ENCODE measurements around the gene WDR72.

DNA sequence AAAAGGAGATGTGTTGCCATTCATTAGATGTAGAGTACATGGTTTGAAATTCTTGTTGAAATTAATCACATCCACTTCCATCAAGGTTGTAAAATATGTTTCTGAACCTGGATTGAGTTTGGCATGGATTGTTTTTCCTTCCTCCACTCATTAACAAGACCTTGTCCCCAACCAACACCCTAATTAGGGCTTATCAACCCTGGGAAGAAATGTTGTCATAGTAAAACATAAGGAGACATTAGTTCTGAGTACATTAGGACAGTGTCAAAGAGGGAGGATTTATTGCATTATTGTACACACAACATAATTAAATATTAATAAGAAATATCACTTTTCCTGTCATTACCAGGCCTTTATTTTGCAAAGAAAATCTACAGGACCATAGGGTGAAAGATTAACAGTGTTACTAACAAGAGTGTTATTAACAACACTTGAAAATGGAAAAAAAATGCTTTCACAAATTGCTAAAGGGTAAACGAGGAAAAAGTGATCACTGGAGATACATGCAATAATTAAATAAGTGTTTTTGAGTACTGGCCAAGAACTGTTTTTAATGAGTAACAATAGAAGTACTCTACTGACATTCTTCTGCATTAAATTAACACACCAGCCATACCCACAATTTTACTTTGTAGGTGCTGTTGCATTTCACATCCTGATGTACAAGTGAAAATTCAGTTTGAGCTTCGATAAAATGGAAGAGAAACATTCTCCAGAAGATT, 30.4 kb upstream of the WDR72 start:
- TF ChIP-seq, protein P1, sequence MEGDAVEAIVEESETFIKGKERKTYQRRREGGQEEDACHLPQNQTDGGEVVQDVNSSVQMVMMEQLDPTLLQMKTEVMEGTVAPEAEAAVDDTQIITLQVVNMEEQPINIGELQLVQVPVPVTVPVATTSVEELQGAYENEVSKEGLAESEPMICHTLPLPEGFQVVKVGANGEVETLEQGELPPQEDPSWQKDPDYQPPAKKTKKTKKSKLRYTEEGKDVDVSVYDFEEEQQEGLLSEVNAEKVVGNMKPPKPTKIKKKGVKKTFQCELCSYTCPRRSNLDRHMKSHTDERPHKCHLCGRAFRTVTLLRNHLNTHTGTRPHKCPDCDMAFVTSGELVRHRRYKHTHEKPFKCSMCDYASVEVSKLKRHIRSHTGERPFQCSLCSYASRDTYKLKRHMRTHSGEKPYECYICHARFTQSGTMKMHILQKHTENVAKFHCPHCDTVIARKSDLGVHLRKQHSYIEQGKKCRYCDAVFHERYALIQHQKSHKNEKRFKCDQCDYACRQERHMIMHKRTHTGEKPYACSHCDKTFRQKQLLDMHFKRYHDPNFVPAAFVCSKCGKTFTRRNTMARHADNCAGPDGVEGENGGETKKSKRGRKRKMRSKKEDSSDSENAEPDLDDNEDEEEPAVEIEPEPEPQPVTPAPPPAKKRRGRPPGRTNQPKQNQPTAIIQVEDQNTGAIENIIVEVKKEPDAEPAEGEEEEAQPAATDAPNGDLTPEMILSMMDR (IDR thresholded peaks at IDR 0.05) = no peak
- TF ChIP-seq POLR2AphosphoS5 (IDR thresholded peaks at IDR 0.05) = no peak

Data from gastroesophageal sphincter (tissue), 3 donors.